Peyer's patch (tissue), 4 donors: ENCODE results near the gene UBE3B. TPM values are rescaled to one million over a fixed set of nuclear protein-coding genes. Genes with fewer than 3 reads are reported as not detected.

Experiments
- DNase-seq, 3 donors: peaks; one replicate each; pipeline ENCODE4 v3.0.0-alpha.2; 2017 to 2019
- H3K27ac ChIP-seq, 4 donors: fragments of 200-600 bp; sonication (generic); one replicate each; pipeline ENCODE4 v1.5.1; 2016 to 2019
- H3K27me3 ChIP-seq, 2 donors: fragments of 200-600 bp; sonication (generic); one replicate each; pipeline ENCODE4 v1.5.1; 2019
- H3K36me3 ChIP-seq, 3 donors: fragments of 200-600 bp; sonication (generic); one replicate each; pipeline ENCODE4 v1.5.1; 2016 to 2019
- H3K4me1 ChIP-seq, 4 donors: fragments of 200-600 bp; sonication (generic); one replicate each; pipeline ENCODE4 v1.5.1; 2016 to 2019
- H3K4me3 ChIP-seq, 4 donors: fragments of 200-600 bp; sonication (generic); 1 replicate in 3 of 4; 2 replicates in 1 of 4; pipeline ENCODE4 v1.5.1; 2016 to 2019; ENCODE audit warnings: mild to moderate bottlenecking in 1 of 4
- H3K9me3 ChIP-seq, 4 donors: fragments of 200-600 bp; sonication (generic); one replicate each; pipeline ENCODE4 v1.5.1; 2016 to 2019; ENCODE audit warnings: mild to moderate bottlenecking in 1 of 4
- POLR2A ChIP-seq, 2 donors: fragments of 450-650 bp; IDR thresholded peaks; one replicate each; pipeline ENCODE4 v1.5.1; 2017; ENCODE audit warnings: antibody characterized with exemption in 2 of 2, mild to moderate bottlenecking in 2 of 2, moderate library complexity in 2 of 2
- total RNA-seq, 4 donors: library from RNA; depleted of rRNA; stranded (reverse); fragments of >200 nt; gene quantifications; one replicate each; pipeline ENCODE4 v1.1.0, GENCODE V29; 2016
- TF ChIP-seq, protein P1 (sequence below), 6 experiments: fragments of 450-650 bp in 4 of 6; fragments of 200-600 bp in 2 of 6; sonication (generic) in 1 of 6; IDR thresholded peaks; one replicate each; pipeline ENCODE4 v1.5.1; 2017 to 2019; ENCODE audit warnings: antibody characterized with exemption in 6 of 6, mild to moderate bottlenecking in 3 of 6, moderate library complexity in 1 of 6

Gene UBE3B
- total RNA-seq, 4 donors from 2014 or later = 43.8 to 77.0 (median 57.3) TPM

DNA sequence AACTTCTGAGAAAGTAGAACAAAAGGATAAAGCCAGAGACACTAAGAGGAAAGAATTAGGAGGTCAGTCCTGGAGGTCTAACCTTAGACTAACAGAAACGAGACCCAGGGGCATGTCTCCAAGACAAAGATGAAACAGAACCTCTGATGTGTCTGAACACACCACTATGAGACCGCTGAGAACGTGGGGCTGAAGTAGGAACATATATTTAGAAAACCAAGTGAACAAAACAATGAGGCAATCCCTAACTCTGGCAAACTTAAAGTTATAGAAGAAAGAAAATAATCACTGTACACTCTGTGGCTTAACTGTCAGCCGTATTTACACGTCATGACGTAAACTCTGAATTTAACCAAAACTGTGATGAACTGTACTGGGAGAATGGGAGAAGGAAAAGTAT is 18.2 kb upstream of the UBE3B start:
- Histone ChIP-seq H3K27me3 (no peaks in the 10 kb centered on the region), H3K9me3 (no peaks in the 10 kb centered on the region), H3K27ac (peak overlapping the region in 3 of 4 donors; percentile 52 to 91 (median 80)), H3K4me1 (peaks cover 0 to 37% (median 8%) of the 10 kb centered on the region in 4 donors), H3K36me3 (peaks cover 0 to 46% (median 0%) of the 10 kb centered on the region in 3 donors), H3K4me3 (no peak overlapping the region)
- TF ChIP-seq POLR2A (IDR thresholded peaks at IDR 0.05) = no peak
- TF ChIP-seq, protein P1, sequence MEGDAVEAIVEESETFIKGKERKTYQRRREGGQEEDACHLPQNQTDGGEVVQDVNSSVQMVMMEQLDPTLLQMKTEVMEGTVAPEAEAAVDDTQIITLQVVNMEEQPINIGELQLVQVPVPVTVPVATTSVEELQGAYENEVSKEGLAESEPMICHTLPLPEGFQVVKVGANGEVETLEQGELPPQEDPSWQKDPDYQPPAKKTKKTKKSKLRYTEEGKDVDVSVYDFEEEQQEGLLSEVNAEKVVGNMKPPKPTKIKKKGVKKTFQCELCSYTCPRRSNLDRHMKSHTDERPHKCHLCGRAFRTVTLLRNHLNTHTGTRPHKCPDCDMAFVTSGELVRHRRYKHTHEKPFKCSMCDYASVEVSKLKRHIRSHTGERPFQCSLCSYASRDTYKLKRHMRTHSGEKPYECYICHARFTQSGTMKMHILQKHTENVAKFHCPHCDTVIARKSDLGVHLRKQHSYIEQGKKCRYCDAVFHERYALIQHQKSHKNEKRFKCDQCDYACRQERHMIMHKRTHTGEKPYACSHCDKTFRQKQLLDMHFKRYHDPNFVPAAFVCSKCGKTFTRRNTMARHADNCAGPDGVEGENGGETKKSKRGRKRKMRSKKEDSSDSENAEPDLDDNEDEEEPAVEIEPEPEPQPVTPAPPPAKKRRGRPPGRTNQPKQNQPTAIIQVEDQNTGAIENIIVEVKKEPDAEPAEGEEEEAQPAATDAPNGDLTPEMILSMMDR (IDR thresholded peaks at IDR 0.05) = no peak
- DNase-seq = no peak

DNA sequence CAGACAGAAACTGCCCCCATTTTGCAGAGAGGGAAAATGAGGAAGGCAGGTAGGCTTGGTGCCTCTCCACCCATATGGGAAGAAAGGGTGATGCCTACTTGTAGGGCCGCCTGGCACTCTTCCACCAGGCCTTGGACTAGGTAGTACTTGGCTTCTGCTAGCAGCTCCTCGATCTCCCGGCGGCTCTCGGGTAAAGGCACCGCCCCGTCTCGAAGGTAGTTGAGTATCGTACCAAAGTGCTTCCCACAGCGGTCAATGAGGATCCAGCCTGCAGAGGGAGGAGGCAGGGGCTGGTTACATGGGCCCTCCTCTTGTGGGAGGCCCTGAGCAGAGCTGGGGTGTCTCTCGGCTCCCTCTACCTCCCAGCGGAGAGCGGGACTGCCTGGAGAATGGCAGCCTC is 16.9 kb upstream of the UBE3B start:
- DNase-seq = no peak
- peaks cover 0 to 42% (median 0%) of the 10 kb centered on the region in 3 donors for H3K36me3 ChIP-seq
- TF ChIP-seq POLR2A (IDR thresholded peaks at IDR 0.05) = no peak
- TF ChIP-seq, protein P1 (IDR thresholded peaks at IDR 0.05) = no peak
- H3K27me3 ChIP-seq = no peaks in the 10 kb centered on the region
- H3K4me3 ChIP-seq = no peak overlapping the region
- no peaks in the 10 kb centered on the region for H3K9me3 ChIP-seq
- peaks cover 0 to 38% (median 8%) of the 10 kb centered on the region in 4 donors for H3K4me1 ChIP-seq
- peak overlapping the region; percentile 66 to 91 (median 80) for H3K27ac ChIP-seq

DNA sequence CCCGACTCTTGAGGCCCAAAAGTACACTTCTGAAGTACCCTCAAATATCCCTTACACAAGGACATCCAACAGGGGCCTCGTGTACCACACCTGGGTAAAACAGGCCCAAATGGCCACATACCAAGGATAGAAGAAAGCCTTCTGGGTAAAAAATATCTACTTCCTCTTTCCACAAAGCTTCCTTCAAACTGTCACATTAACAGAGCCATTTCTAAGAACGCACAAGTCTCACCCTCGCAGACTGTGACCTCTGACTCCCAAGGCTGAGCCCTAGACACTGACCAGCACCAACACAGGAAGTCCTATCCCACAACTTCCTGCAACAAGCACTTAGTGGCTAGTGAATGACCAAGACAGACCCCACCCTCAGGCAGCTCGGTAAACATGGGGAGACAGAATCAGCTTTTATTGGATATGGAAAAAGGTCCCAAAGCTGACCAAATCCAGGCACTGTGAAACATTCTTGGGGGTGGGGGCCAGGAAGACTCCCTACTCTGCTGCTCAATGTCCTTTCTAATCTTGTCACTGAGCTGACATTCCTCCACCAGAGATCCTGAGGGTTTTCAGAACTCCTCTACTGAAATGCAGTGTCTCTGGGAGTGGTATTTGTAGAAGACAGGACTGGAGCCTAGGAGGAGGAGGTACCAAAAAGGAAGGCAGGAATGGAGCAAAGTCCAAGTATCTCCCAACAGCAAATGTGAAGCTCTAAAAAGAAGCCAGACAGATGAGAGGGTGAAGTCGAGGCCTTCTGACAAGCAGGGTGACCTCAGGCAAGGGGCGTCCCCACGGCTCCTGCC is 16.2 kb upstream of the UBE3B start:
- peaks cover 0 to 41% (median 0%) of the 10 kb centered on the region in 3 donors for H3K36me3 ChIP-seq
- TF ChIP-seq POLR2A (IDR thresholded peaks at IDR 0.05) = no peak
- TF ChIP-seq, protein P1 (IDR thresholded peaks at IDR 0.05) = no peak
- no peaks in the 10 kb centered on the region for H3K9me3 ChIP-seq
- no peak for DNase-seq
- no peak overlapping the region for H3K4me3 ChIP-seq
- no peaks in the 10 kb centered on the region for H3K27me3 ChIP-seq
- peak overlapping the region; percentile 66 to 91 (median 80) for H3K27ac ChIP-seq
- peaks cover 0 to 38% (median 8%) of the 10 kb centered on the region in 4 donors for H3K4me1 ChIP-seq

DNA sequence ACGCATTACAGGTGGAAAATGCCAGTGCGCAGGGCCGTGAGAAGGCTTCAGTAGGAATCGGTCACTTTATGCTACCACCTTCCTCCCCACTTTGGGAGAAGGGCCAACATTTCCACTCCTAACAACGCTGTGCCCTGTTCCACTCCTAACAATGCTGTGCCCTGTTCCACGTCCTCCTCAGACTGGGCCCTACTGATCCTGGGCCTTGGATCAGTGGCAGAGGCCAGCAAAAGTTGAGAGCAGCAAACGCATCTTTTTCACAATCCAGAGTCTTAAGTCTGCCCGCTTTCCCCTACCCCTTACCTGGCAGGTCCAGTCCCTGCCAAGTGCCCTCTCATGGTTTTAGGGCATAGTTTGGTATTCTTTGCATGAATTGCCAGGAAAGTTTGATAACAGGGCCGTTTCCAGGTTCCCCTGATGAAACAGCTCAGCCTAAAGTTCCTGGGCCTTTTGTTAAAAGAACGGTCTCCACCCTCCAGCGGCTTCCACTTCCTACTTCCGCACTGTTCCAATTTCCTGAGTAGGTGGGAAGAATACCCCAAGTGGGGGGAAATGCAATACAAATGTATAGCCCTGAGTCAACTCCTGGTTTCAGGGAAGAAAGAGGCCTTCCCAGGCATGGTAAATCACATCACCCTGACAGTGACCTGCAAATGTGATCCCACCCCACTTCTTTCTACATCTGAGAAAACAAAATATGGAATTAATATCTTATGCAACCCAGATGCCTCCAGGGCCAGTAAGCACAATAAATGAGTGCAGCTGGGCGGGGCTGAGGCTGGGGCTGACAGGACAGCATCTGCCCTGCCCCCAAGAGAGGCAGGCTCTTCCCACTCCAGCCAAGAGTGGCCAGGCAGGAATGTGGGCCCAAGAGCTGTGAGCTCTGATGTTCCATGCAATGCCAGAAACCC is 15.3 kb upstream of the UBE3B start:
- H3K9me3 ChIP-seq = no peaks in the 10 kb centered on the region
- H3K27ac ChIP-seq = peak overlapping the region; percentile 66 to 91 (median 80)
- H3K4me3 ChIP-seq = no peak overlapping the region
- peak; percentile 45 to 84 (median 63) for DNase-seq
- no peaks in the 10 kb centered on the region for H3K27me3 ChIP-seq
- H3K4me1 ChIP-seq = peaks cover 0 to 38% (median 8%) of the 10 kb centered on the region in 4 donors
- TF ChIP-seq POLR2A (IDR thresholded peaks at IDR 0.05) = no peak
- TF ChIP-seq, protein P1 (IDR thresholded peaks at IDR 0.05) = no peak
- peaks cover 0 to 41% (median 0%) of the 10 kb centered on the region in 3 donors for H3K36me3 ChIP-seq

DNA sequence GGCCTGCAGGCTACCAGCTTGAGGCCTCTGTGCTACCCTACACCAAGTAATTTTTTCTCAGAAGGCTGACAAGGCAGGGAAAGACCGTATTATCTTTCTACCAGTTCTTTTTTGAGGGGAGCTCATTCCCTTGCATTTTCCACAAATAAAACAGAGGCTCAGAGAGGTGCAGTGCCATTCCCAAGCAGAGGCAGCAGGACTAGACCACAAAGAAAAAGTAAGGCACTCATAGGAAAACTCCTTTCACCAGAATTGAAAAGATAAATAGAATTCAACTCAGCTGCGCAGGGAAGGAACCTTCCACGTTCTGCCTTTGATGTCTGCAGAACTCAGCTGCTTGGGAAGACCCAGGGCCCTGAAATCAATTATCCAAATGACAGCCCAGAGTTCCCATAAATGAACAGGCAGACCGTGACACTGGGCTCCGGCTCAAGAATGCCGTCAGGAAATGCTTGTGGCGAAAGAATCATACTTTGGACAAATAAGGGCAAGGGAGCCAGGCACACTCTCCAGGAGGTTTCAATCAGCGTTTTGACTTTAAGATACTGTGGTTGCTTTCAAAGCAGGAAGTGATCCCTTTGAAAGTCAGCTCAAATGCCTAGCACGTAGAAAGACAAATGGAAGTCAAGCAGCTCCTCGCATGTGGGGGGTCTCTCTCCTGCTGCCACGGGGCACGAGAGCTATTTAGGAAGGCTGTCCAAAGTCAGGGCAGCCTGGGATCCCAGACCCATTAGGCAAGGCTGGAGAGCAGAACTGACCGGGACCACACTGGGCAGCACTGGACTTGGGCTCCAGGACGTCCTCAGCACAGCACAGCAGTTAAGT is 14.4 kb upstream of the UBE3B start:
- Histone ChIP-seq H3K4me3 (peak overlapping the region in 1 of 4 donors; percentile 4), H3K4me1 (peaks cover 0 to 38% (median 8%) of the 10 kb centered on the region in 4 donors), H3K9me3 (no peaks in the 10 kb centered on the region), H3K36me3 (peaks cover 0 to 41% (median 0%) of the 10 kb centered on the region in 3 donors), H3K27ac (peak overlapping the region; percentile 66 to 91 (median 80)), H3K27me3 (no peaks in the 10 kb centered on the region)
- TF ChIP-seq, protein P1 (IDR thresholded peaks at IDR 0.05) = no peak
- no peak for TF ChIP-seq POLR2A (IDR thresholded peaks at IDR 0.05)
- DNase-seq = peak in 2 of 3 donors; percentile 22 to 82
